Smooth muscle cell (in vitro differentiated cells): ENCODE data around the gene MRTFA. TPM values are rescaled to one million over a fixed set of nuclear protein-coding genes. Genes with fewer than 3 reads are reported as not detected.
"Not testable (repeated sequence)": the region's sequence is repeated elsewhere in the genome, so short reads cannot be mapped to it uniquely, and the experiment has no call there.

Experiments used
- DNase-seq: peaks from one replicate; lab custom pipeline; 2025; ENCODE audit not compliant: unreplicated experiment; lab: John Stamatoyannopoulos, UW
- H2AFZ ChIP-seq: fragments of 200-600 bp; sonication (generic); 2 replicates; pipeline ENCODE4 v1.6.0; 2016; ENCODE audit warnings: antibody characterized with exemption, low read depth, mild to moderate bottlenecking
- H3F3A ChIP-seq: fragments of 200-600 bp; sonication (generic); 2 replicates; pipeline ENCODE4 v1.6.0; 2017; ENCODE audit warnings: antibody characterized with exemption, low read depth
- H3K27ac ChIP-seq: fragments of 200-600 bp; sonication (generic); 2 replicates; pipeline ENCODE4 v1.5.1; 2016; ENCODE audit warnings: low read depth, mild to moderate bottlenecking
- H3K27me3 ChIP-seq: fragments of 200-600 bp; sonication (generic); 2 replicates; pipeline ENCODE4 v1.6.1; 2016; ENCODE audit warnings: low read depth, mild to moderate bottlenecking
- H3K36me3 ChIP-seq: fragments of 200-600 bp; sonication (generic); 2 replicates; pipeline ENCODE4 v1.5.1; 2016; ENCODE audit warnings: low read depth
- H3K4me1 ChIP-seq: fragments of 200-600 bp; sonication (generic); 2 replicates; pipeline ENCODE4 v1.5.1; 2016; ENCODE audit warnings: low read depth
- H3K4me2 ChIP-seq: fragments of 200-600 bp; sonication (generic); 2 replicates; pipeline ENCODE4 v1.6.0; 2016; ENCODE audit warnings: mild to moderate bottlenecking
- H3K4me3 ChIP-seq: fragments of 200-600 bp; sonication (generic); 2 replicates; pipeline ENCODE4 v1.5.1; 2016; ENCODE audit warnings: mild to moderate bottlenecking
- H3K79me2 ChIP-seq: fragments of 200-600 bp; sonication (generic); 2 replicates; pipeline ENCODE4 v1.6.0; 2016; ENCODE audit warnings: low read depth, mild to moderate bottlenecking
- H3K9ac ChIP-seq: fragments of 200-600 bp; sonication (generic); 2 replicates; pipeline ENCODE4 v1.6.0; 2016; ENCODE audit warnings: low read depth
- H3K9me3 ChIP-seq: fragments of 200-600 bp; sonication (generic); replicated peaks from 2 replicates; pipeline ENCODE4 v1.5.1; 2016; ENCODE audit warnings: low read depth
- H4K20me1 ChIP-seq: fragments of 200-600 bp; sonication (generic); 2 replicates; pipeline ENCODE4 v1.6.0; 2016; ENCODE audit warnings: low read depth
- CTCF ChIP-seq: fragments of 200-600 bp; sonication (generic); IDR thresholded peaks from 2 replicates; pipeline ENCODE4 v1.5.1; 2017; ENCODE audit warnings: borderline replicate concordance, mild to moderate bottlenecking, antibody characterized with exemption; ENCODE audit not compliant: insufficient read depth, poor library complexity, severe bottlenecking
- WGBS: methylation state at CpG from one replicate; pipeline ENCODE4 v1.1.7; 2016; ENCODE audit warnings: low lambda C conversion rate; 5-methylcytosine and 5-hydroxymethylcytosine counted together
- polyA plus RNA-seq: library from polyadenylated mRNA; unstranded; fragments of >200 nt; fragmentation: Nextera tagmentation; extraction: Ambion mirVana; gene quantifications from 2 replicates; pipeline ENCODE4 v1.2.1, GENCODE V29; 2016
- total RNA-seq: library from RNA; depleted of rRNA; stranded (reverse); fragments of >200 nt; gene quantifications from 2 replicates; pipeline ENCODE4 v1.2.3, GENCODE V29; 2014

MRTFA gene
- total and polyA plus RNA-seq, 2 experiments from 2014 or later: 25.5 to 41.7 TPM

- TF ChIP-seq CTCF: no peak
- Histone ChIP-seq H3K4me2 (peak overlapping the region; percentile 55), H4K20me1 (peaks cover 97% of the 10 kb centered on the region), H3K36me3 (no peaks in the 10 kb centered on the region), H3K4me3 (no peak overlapping the region), H3K27ac (peak overlapping the region; percentile 29), H2AFZ (no peak overlapping the region), H3K79me2 (peaks cover 95% of the 10 kb centered on the region), H3F3A (peaks cover 3% of the 10 kb centered on the region), H3K27me3 (no peaks in the 10 kb centered on the region), H3K4me1 (peaks cover 22% of the 10 kb centered on the region), H3K9me3 (no peaks in the 10 kb centered on the region), H3K9ac (no peak overlapping the region)
- 50% methylated on average over 1 of the region's 1 CpG for WGBS
- DNase-seq: no peak
Measured at GRCh38 chr22:40605761-40606160, 30.8 kb downstream of the MRTFA start.

GRCh38 chr22:40603088-40603605, 33.4 kb downstream of the MRTFA start:
- Histone ChIP-seq H3K27me3 (no peaks in the 10 kb centered on the region), H3K9me3 (no peaks in the 10 kb centered on the region), H3K4me1 (peaks cover 21% of the 10 kb centered on the region), H3K4me2 (peak overlapping the region; percentile 43), H4K20me1 (peaks cover 97% of the 10 kb centered on the region), H2AFZ (no peak overlapping the region), H3F3A (peaks cover 3% of the 10 kb centered on the region), H3K27ac (peak overlapping the region; percentile 67), H3K36me3 (no peaks in the 10 kb centered on the region), H3K4me3 (no peak overlapping the region), H3K9ac (no peak overlapping the region), H3K79me2 (peaks cover 95% of the 10 kb centered on the region)
- no peak for DNase-seq
- 13% methylated on average over 4 of the region's 4 CpGs for WGBS
- TF ChIP-seq CTCF: no peak

- H3K4me2 ChIP-seq: no peak overlapping the region
- DNase-seq: no peak
- peaks cover 97% of the 10 kb centered on the region for H4K20me1 ChIP-seq
- TF ChIP-seq CTCF: no peak
- no peaks in the 10 kb centered on the region for H3K27me3 ChIP-seq
- WGBS: 90% methylated on average over 1 of the region's 1 CpG
- peaks cover 30% of the 10 kb centered on the region for H3K4me1 ChIP-seq
- peaks cover 95% of the 10 kb centered on the region for H3K79me2 ChIP-seq
- H2AFZ ChIP-seq: no peak overlapping the region
- no peaks in the 10 kb centered on the region for H3K9me3 ChIP-seq
- H3K36me3 ChIP-seq: no peaks in the 10 kb centered on the region
- peak overlapping the region; percentile 67 for H3K27ac ChIP-seq
- no peak overlapping the region for H3K9ac ChIP-seq
- H3F3A ChIP-seq: peaks cover 8% of the 10 kb centered on the region
- H3K4me3 ChIP-seq: no peak overlapping the region
Measured at GRCh38 chr22:40602231-40602630, 34.3 kb downstream of the MRTFA start.

GRCh38 chr22:40599731-40600130, 36.8 kb downstream of the MRTFA start:
- H3K9me3 ChIP-seq: no peaks in the 10 kb centered on the region
- H3K4me3 ChIP-seq: no peak overlapping the region
- no peak overlapping the region for H2AFZ ChIP-seq
- H3F3A ChIP-seq: peaks cover 5% of the 10 kb centered on the region
- H3K27ac ChIP-seq: no peak overlapping the region
- H3K27me3 ChIP-seq: no peaks in the 10 kb centered on the region
- H3K4me1 ChIP-seq: peaks cover 14% of the 10 kb centered on the region
- no peak for TF ChIP-seq CTCF
- WGBS: 100% methylated on average over 6 of the region's 6 CpGs
- H3K36me3 ChIP-seq: no peaks in the 10 kb centered on the region
- no peak overlapping the region for H3K9ac ChIP-seq
- peaks cover 94% of the 10 kb centered on the region for H3K79me2 ChIP-seq
- H4K20me1 ChIP-seq: peaks cover 97% of the 10 kb centered on the region
- no peak for DNase-seq
- H3K4me2 ChIP-seq: no peak overlapping the region

GRCh38 chr22:40598712-40599111, 37.8 kb downstream of the MRTFA start:
- Histone ChIP-seq H3K27ac (peak overlapping the region; percentile 66), H3K79me2 (peaks cover 94% of the 10 kb centered on the region), H4K20me1 (peaks cover 100% of the 10 kb centered on the region), H3K4me1 (peaks cover 18% of the 10 kb centered on the region), H3K4me2 (peak overlapping the region; percentile 58)
- not testable (repeated sequence) for H3K9ac ChIP-seq, H3K4me3 ChIP-seq, H3K36me3 ChIP-seq, H3F3A ChIP-seq, H3K9me3 ChIP-seq, H3K27me3 ChIP-seq, H2AFZ ChIP-seq, DNase-seq
- 84% methylated on average over 10 of the region's 10 CpGs for WGBS
